ENCODE measurements around the gene TUBB.
A peak's percentile ranks its signal among the peaks of the same experiment; 100 is the strongest.
"Not testable (repeated sequence)": the region's sequence is repeated elsewhere in the genome, so short reads cannot be mapped to it uniquely, and the experiment has no call there.

TUBB gene

DNA sequence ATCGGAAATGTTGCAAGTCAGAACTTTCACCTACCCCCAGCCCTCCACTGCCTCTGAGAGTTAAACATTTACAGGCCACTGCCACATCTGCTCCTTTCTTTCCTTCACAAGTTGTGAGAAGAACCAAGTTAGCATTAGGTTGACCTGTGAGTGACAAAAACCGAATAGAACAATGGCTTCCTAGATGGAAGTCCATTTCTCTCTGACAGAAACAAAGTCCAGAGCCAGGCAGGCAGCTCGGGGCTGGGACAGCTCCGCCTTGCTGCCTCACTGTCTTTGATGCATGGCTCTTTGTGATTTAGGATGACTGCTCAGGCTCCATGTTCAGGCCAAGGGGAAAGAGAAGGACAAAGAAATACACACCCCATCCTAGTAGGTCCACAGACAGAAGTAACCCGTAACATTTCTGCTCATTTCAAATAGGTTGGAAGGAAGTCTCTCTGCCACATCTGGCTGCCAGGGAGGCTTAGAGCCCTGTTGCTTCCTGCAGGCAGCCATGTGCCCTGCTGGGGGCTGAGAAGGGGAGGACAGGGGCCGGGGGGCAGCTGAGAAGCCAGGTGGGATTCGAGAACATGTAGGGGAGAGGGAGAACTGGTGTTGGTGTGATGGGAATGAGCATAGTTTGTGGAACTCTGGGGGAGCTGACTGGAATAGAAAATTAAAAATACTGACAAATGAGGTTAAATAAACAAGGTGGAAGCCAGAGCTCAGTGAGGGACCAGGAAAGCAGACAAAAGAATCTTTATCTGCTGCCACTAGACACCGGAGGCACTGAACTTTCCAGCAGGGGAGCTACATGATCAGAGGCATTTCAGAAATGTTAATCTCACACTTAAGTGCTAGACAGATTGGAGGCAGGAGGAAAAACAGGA is 43.7 kb downstream of the TUBB start:
- no peak overlapping the region for H3K4me3 ChIP-seq (replicated peaks; ENCODE audit: low read depth, low read length)
- peak; percentile 64 for DNase-seq (ENCODE audit: low read depth)
- TF ChIP-seq, protein P1, sequence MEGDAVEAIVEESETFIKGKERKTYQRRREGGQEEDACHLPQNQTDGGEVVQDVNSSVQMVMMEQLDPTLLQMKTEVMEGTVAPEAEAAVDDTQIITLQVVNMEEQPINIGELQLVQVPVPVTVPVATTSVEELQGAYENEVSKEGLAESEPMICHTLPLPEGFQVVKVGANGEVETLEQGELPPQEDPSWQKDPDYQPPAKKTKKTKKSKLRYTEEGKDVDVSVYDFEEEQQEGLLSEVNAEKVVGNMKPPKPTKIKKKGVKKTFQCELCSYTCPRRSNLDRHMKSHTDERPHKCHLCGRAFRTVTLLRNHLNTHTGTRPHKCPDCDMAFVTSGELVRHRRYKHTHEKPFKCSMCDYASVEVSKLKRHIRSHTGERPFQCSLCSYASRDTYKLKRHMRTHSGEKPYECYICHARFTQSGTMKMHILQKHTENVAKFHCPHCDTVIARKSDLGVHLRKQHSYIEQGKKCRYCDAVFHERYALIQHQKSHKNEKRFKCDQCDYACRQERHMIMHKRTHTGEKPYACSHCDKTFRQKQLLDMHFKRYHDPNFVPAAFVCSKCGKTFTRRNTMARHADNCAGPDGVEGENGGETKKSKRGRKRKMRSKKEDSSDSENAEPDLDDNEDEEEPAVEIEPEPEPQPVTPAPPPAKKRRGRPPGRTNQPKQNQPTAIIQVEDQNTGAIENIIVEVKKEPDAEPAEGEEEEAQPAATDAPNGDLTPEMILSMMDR (IDR thresholded peaks at IDR 0.05; ENCODE audit: low read length, missing control alignments): peak; percentile 24

DNA sequence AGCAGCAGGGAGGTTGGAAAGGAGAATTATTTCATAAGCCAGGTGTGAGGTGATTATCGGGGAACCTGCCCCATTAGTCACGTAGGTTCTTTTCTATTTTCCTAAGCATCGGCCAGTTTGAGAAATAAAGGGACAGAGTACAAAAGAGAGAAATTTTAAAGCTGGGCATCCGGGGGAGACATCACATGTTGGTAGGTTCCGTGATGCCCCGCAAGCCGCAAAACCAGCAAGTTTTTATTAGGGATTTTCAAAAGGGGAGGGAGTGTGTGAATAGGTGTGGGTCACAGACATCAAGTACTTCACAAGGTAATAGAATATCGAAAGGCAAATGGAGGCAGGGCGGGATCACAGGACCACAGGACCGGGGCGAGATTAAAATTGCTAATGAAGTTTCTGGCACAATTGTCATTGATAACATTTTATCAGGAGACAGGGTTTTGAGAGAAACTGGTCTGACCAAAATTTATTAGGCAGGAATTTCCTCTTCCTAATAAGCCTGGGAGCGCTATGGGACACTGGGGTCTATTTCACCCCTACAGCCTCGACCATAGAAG is 44.4 kb downstream of the TUBB start:
- not testable (repeated sequence) for DNase-seq (ENCODE audit: low read depth); H3K4me3 ChIP-seq (replicated peaks; ENCODE audit: low read depth, low read length)

DNA sequence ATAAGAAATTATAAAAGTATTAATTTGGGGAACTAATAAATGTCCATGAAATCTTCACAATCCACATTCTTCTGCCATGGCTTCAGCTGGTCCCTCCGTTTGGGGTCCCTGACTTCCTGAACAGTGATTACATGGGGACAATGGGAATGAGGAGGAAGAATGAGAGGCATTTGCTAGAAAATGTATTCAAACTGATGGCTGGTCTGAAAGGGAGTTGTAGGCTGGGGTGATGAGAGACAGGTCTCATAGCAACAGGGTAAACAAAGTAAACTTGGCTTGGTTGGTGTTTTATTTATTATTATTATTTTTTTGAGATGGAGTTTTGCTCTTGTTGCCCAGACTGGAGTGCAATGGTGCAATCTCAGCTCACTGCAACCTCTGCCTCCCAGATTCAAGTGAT is 45.3 kb downstream of the TUBB start:
- DNase-seq (ENCODE audit: low read depth); H3K4me3 ChIP-seq (replicated peaks; ENCODE audit: low read depth, low read length): not testable (repeated sequence)

DNA sequence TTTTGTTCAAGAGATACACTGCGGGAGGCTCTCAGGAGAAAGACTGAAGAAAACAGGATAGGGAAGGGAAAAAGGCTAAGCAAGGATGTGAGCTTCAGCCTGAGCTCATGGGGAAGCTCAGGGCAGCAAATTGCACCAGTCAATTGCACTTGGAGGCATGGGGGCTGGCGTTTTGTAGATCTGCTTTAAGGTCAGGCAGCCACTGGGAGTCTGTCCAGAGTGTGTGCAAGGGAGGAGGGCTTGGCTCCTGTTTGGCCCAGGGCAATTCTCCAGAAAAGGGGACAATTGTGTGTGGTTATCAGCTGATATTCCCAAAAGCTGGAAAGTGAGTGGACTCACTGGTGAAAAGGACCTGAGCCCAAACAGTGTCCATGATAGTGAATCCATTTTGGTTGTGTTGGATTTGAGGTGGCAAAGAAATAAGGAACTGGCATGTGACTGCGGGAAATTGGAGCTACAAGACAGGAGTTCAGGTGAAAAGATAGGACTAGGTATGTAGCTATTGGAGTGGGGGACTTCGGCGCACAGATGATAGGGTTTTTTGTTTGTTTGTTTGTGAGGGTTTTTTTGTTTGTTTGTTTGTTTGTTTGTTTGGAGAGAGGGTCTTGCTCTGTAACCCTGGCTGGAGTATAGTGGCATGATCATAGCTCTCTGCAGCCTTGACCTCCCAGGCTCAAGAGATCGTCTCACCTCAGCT is 46.5 kb downstream of the TUBB start:
- H3K4me3 ChIP-seq (replicated peaks; ENCODE audit: low read depth, low read length): no peak overlapping the region
- DNase-seq (ENCODE audit: low read depth): no peak
- TF ChIP-seq, protein P1 (IDR thresholded peaks at IDR 0.05; ENCODE audit: low read length, missing control alignments): no peak

DNA sequence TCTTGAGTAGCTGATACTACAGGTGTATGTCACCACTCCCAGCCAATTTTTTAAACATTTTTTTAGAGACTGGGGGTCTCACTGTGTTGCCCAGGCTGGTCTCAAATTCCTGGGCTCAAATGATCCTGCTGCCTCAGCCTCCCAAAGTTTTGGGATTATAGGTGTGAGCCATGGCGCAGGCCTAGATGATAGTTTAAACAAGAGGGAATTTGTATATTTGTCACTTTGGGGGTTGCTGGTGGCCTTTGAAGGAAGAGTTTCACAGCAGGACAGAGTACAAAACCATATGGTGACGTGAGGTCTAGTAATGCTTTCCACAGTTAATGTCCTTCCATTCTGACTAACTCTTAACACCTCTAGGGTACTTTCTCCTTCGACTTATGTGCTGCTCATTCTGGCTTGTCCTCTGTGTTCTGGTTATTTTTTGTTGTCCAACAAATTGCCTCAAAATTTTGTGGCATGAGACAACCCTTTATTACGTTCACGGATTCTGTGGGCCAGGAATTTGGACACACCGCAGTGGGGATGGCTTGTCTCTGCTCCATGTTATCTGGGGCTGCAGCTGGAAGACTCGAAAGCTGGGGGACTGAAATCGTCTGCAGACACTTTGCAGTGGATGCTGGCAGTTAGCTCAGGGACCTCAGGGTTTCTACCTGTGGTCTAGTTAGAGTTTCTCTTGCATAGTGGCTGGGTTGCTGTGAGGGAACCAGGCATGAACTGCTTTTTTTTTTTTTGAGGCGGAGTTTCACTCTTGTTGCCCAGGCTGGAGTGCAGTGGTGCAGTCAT is 47.2 kb downstream of the TUBB start:
- DNase-seq (ENCODE audit: low read depth): no peak
- TF ChIP-seq, protein P1 (IDR thresholded peaks at IDR 0.05; ENCODE audit: low read length, missing control alignments): no peak
- no peak overlapping the region for H3K4me3 ChIP-seq (replicated peaks; ENCODE audit: low read depth, low read length)

DNA sequence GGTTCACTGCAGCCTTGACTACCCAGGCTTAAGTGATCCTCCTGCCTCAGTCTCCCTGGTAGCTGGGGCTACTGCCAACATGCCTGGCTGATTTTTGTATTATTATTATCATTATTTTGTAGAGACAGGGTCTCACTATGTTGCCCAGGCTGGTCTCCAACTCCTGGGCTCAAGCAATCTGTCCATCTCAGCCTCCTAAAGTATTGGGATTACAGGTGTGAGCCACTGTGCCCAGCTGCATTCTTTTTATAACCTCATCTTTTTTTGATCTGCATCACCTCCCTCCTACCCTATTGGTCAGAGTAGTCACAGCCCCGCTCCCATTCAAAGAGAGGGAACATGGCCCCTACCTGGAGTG is 47.8 kb downstream of the TUBB start:
- TF ChIP-seq, protein P1 (IDR thresholded peaks at IDR 0.05; ENCODE audit: low read length, missing control alignments): no peak
- no peak overlapping the region for H3K4me3 ChIP-seq (replicated peaks; ENCODE audit: low read depth, low read length)
- no peak for DNase-seq (ENCODE audit: low read depth)

DNA sequence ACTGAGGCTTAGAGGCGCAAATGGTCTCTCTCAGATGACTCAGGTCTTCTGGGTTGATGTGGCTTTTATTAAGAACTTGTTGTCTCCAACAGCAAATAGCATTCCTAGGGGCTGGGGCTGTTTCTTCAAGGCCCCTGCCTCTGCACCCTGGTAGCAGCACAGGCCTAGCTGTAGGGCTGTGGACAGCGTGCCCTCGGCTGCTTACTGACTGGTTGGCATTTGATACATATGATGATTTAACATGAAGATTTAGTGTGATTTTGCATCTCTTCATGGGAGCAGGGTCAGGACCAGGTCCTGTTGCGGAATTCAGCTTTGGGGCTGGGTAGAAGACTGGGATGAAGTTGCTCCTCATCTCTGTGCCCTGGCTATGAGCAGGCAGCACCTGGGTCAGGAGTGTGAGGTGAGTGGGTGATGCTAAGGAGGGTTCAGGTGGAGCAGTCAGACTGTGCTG is 48.5 kb downstream of the TUBB start:
- DNase-seq (ENCODE audit: low read depth): no peak
- no peak overlapping the region for H3K4me3 ChIP-seq (replicated peaks; ENCODE audit: low read depth, low read length)
- TF ChIP-seq, protein P1 (IDR thresholded peaks at IDR 0.05; ENCODE audit: low read length, missing control alignments): no peak
